Activated CD4-positive, alpha-beta memory T cell treated with anti-CD3 and anti-CD28 coated beads, Interleukin-2, amount 10 ng/mL, durations not matched to agents 7 days and 5 days (primary cell): Measurements from ENCODE around the gene CHRNG. TPM values are rescaled to one million over a fixed set of nuclear protein-coding genes. Genes with fewer than 3 reads are reported as not detected.
"Not testable (repeated sequence)": the region's sequence is repeated elsewhere in the genome, so short reads cannot be mapped to it uniquely, and the experiment has no call there.

Experiments used
- CTCF ChIA-PET: fragments of 350-600 bp; sonication (Branson Sonifier 250); formaldehyde crosslinking; loops from one replicate; lab custom pipeline; 2021; ENCODE audit warnings: antibody characterized with exemption, inconsistent platforms; lab: Charles Lee
- POLR2A ChIA-PET: fragments of 350-600 bp; sonication (Branson Sonifier 250); formaldehyde crosslinking; loops from one replicate; lab custom pipeline; 2021; ENCODE audit warnings: antibody characterized with exemption; lab: Charles Lee
- DNase-seq: peaks from one replicate; pipeline ENCODE4 v3.0.0-alpha.2; 2020
- H3K27ac Mint-ChIP-seq: one replicate; pipeline ENCODE4 v1.8.0; 2021; ENCODE audit warnings: mild to moderate bottlenecking, mixed read lengths
- H3K27me3 Mint-ChIP-seq: one replicate; pipeline ENCODE4 v1.8.0; 2021; ENCODE audit warnings: mixed read lengths
- H3K36me3 Mint-ChIP-seq: one replicate; pipeline ENCODE4 v1.8.0; 2021; ENCODE audit warnings: low read depth, mixed read lengths
- H3K4me1 Mint-ChIP-seq: one replicate; pipeline ENCODE4 v1.8.0; 2021; ENCODE audit warnings: mixed read lengths
- H3K4me3 Mint-ChIP-seq: one replicate; pipeline ENCODE4 v1.8.0; 2021; ENCODE audit warnings: mild to moderate bottlenecking, mixed read lengths
- H3K9me3 Mint-ChIP-seq: one replicate; pipeline ENCODE4 v1.8.0; 2021; ENCODE audit warnings: mixed read lengths
- total RNA-seq, 2 experiments: library from RNA; stranded (reverse); gene quantifications; one replicate each; pipeline ENCODE4 v1.2.3, GENCODE V29; 2021

CHRNG gene
- total RNA-seq, 2 experiments from 2014 or later: not detected

DNA sequence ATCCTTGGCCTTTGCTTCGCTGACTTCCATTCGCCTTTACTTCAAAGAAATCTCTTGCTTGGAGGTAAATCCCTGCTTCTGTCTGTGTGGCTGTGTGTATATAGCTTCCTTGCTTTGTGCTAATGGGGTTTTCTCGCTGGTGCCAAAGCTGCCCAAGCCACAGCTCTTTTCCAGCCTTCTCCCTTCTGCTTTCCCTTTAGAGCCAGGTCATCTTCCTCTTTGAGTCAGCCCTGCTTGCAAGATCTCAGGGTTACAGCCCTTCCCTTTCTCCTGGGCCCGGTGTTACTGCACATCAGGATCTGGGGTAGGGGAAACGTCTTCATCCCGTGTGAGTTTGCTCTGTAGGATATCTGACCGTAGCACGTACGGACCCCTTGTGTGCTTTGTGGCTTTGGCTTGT is 30.0 kb downstream of the CHRNG start:
- POLR2A ChIA-PET: interaction anchor here (0.8 to 1.1 kb wide), 2 partner anchors 16 to 19 kb away, joined by 3 to 4 read pairs; partner anchors contain the start of genes EIF4E2 and TIGD1
- CTCF ChIA-PET: no interaction called here
- Mint-ChIP-seq H3K27ac (no peak overlapping the region), H3K27me3 (no peaks in the 10 kb centered on the region), H3K36me3 (peaks cover 67% of the 10 kb centered on the region), H3K9me3 (no peaks in the 10 kb centered on the region), H3K4me1 (peaks cover 6% of the 10 kb centered on the region), H3K4me3 (no peak overlapping the region)
- DNase-seq: no peak

DNA sequence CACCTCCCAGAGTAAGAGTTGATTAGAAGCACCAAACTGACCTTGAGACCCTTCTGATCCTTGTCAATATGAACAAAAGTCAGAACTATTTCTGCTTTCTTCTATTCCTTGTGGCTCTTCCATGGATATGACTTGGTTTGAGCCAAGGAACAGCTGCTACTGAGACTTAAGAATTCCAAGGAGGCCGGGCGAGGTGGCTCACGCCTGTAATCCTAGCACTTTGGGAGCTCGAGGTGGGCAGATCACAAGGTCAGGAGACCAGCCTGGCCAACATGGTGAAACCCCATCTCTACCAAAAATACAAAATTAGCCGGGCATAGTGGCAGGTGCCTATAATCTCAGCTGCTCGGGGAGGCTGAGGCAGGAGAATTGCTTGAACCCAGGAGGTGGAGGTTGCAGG is 31.0 kb downstream of the CHRNG start:
- peaks cover 61% of the 10 kb centered on the region for H3K36me3 Mint-ChIP-seq
- H3K4me3 Mint-ChIP-seq, POLR2A ChIA-PET, H3K27me3 Mint-ChIP-seq, H3K9me3 Mint-ChIP-seq, H3K27ac Mint-ChIP-seq, H3K4me1 Mint-ChIP-seq, CTCF ChIA-PET, DNase-seq: not testable (repeated sequence)

GRCh38 chr2:232571026-232571474 is 31.6 kb downstream of the CHRNG start:
- Mint-ChIP-seq H3K27me3 (no peaks in the 10 kb centered on the region), H3K36me3 (peaks cover 60% of the 10 kb centered on the region), H3K27ac (no peak overlapping the region), H3K9me3 (no peaks in the 10 kb centered on the region), H3K4me3 (no peak overlapping the region), H3K4me1 (peaks cover 6% of the 10 kb centered on the region)
- POLR2A ChIA-PET: no interaction called here
- no peak for DNase-seq
- CTCF ChIA-PET: interaction anchor here (1.9 kb wide), 1 partner anchor 127 kb away, joined by 4 read pairs; no protein-coding TSS in a partner anchor

DNA sequence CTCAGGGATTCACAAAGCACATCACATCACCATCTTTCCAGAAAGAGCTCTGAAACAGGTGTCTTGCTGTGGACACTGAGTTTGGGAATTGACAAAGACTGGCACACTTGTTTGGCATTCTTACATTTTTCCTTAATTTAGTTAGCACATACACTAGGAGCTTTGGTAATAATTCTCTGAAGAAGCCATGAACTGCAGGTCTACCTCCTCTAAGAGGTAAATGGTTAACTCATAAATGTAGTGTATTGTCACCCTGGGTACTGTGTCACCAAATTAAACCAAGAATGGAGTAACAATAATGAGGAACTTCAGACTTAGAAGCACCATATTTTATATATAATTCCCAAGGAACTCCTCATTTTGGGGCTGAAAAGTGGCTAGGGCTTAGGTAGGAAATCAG is 33.5 kb downstream of the CHRNG start:
- Mint-ChIP-seq H3K27me3 (no peaks in the 10 kb centered on the region), H3K36me3 (peaks cover 45% of the 10 kb centered on the region), H3K4me3 (no peak overlapping the region), H3K27ac (no peak overlapping the region), H3K9me3 (no peaks in the 10 kb centered on the region), H3K4me1 (peaks cover under 1% of the 10 kb centered on the region)
- no peak for DNase-seq
- POLR2A ChIA-PET: no interaction called here
- CTCF ChIA-PET: no interaction called here

DNA sequence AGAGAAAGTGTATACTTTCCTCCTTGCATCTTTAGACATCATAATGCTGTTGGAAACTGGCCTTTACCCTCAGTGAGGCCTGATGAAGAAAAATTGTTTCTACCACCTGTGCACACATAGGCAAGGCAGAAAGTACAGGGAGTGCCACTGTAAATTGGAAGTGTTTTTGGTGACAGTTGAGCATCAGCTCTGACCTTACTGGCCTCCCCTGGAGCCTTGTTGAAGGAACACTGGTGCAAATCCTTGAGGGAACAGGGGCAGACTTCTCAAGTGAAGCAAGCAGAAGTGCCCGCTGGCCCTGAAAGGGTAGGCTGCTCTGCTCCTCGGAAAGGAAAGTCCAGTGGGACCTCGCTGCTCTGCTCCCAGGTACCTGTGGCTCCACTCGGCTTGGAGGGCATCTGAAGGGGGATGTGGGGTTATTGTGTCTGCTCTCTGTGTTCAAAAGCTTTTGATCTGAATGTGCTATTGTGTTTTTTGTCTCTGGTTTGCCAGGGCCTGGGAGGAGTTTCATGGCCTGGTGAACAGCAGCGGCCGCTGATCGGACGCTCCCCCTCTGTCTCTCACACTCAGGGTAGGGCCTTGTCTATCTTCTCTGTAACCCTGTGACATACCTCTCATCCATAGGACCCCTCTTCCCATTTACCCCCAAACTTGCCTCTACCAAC is 34.4 kb downstream of the CHRNG start:
- no peak for DNase-seq
- Mint-ChIP-seq H3K27me3 (no peaks in the 10 kb centered on the region), H3K27ac (no peak overlapping the region), H3K9me3 (no peaks in the 10 kb centered on the region), H3K4me3 (no peak overlapping the region), H3K4me1 (no peaks in the 10 kb centered on the region), H3K36me3 (peaks cover 37% of the 10 kb centered on the region)
- POLR2A ChIA-PET: no interaction called here
- CTCF ChIA-PET: no interaction called here

- peaks cover 28% of the 10 kb centered on the region for H3K36me3 Mint-ChIP-seq
- H3K27ac Mint-ChIP-seq: no peak overlapping the region
- POLR2A ChIA-PET: no interaction called here
- no peaks in the 10 kb centered on the region for H3K9me3 Mint-ChIP-seq
- no peak for DNase-seq
- CTCF ChIA-PET: no interaction called here
- H3K4me3 Mint-ChIP-seq: no peak overlapping the region
- peaks cover 2% of the 10 kb centered on the region for H3K4me1 Mint-ChIP-seq
- no peaks in the 10 kb centered on the region for H3K27me3 Mint-ChIP-seq
These were observed 35.3 kb downstream of the CHRNG start for GRCh38 chr2:232574674-232575403.

DNA sequence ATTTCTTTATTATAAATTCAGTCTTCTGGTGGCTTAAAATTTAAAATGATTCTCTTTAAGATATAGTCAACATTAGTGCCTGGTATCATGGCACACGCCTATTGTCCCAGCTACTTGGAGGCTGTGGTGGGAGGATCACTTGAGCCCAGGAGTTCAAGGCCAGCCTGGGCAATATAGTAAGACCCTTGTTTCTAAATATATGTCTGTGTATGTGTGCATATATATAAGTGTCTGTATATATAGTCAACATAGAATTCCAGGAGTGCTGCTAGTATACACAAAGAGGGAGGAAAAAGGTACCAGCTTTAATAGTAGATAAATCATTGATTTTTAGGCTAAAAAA is 35.9 kb downstream of the CHRNG start:
- CTCF ChIA-PET: interaction anchor here (0.6 kb wide), 1 partner anchor 104 kb away, joined by 3 read pairs; no protein-coding TSS in a partner anchor
- H3K4me3 Mint-ChIP-seq: no peak overlapping the region
- H3K9me3 Mint-ChIP-seq: no peaks in the 10 kb centered on the region
- H3K4me1 Mint-ChIP-seq: peaks cover 7% of the 10 kb centered on the region
- peaks cover 23% of the 10 kb centered on the region for H3K36me3 Mint-ChIP-seq
- H3K27ac Mint-ChIP-seq: no peak overlapping the region
- H3K27me3 Mint-ChIP-seq: no peaks in the 10 kb centered on the region
- POLR2A ChIA-PET: no interaction called here
- no peak for DNase-seq

DNA sequence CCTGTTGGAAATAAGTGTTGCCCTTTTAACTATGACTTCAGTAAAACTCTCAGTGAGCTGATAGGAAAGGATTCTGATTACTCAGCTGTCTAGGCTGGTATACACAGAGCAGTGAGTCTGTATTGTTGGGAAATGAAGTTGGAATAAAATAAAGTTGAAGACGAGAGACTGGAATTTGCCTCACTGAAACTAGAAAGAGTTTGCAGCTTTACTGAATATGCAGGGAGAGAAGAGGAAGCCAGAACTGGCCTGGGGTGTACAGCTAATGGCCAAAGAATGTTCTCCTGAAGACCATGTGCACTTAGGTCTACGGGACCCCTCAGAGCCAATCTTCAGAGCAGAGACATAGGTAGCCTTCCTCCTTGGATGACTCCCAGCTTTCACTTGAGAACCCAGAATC is 37.5 kb downstream of the CHRNG start:
- Mint-ChIP-seq H3K4me1 (peaks cover 18% of the 10 kb centered on the region), H3K27me3 (no peaks in the 10 kb centered on the region), H3K4me3 (no peak overlapping the region), H3K9me3 (no peaks in the 10 kb centered on the region), H3K36me3 (peaks cover 22% of the 10 kb centered on the region), H3K27ac (no peak overlapping the region)
- DNase-seq: no peak
- ChIA-PET CTCF (no interaction called here), POLR2A (no interaction called here)

DNA sequence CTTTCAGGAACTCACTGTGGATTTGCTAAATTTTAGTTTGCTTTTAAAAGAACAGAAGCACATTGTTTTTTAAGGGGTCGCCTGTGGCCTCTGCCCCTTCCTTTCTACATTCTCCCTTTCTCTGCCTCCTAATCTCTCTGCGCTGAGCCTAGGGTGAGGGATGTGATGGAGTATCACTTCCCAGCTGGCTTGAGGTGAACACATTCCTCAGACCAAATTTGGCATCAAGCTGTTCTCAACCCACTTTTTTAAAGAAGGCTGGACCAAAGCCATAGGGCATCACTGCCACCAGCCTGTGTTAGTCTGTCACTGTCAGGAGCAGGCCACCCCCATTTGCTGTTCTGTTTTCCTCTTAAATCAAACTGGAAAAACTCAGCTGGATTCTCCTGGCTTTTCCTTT is 38.3 kb downstream of the CHRNG start:
- no peaks in the 10 kb centered on the region for H3K9me3 Mint-ChIP-seq
- DNase-seq: no peak
- H3K4me1 Mint-ChIP-seq: peaks cover 18% of the 10 kb centered on the region
- ChIA-PET POLR2A (interaction anchor here (2.2 kb wide), 1 partner anchor 27 kb away, joined by 6 read pairs; the partner anchor contains the start of genes EIF4E2 and TIGD1), CTCF (no interaction called here)
- peaks cover 27% of the 10 kb centered on the region for H3K36me3 Mint-ChIP-seq
- H3K27ac Mint-ChIP-seq: no peak overlapping the region
- no peak overlapping the region for H3K4me3 Mint-ChIP-seq
- no peaks in the 10 kb centered on the region for H3K27me3 Mint-ChIP-seq

DNA sequence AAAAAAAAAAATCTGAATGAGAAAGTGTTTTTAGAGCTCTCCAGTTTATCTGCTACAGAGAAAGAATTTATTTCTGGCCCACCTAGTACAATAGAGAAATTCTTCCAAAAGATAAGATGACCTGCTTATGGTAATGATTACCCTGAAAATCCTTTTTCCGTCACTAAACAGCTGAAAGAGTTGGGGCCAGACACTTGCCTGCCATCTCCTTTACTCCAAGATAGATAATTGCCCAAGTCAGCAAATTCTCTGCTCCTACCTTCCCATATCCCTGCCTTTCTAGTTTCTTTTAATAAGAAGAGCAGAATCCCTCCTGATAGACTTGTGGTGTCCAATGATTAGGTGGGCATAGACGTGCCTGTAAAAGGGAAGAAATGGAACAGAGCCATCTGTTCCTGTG is 39.1 kb downstream of the CHRNG start:
- ChIA-PET CTCF (no interaction called here), POLR2A (interaction anchor here (1.3 to 2.2 kb wide), 2 partner anchors 25 to 28 kb away, joined by 3 to 6 read pairs; partner anchors contain the start of genes EIF4E2 and TIGD1)
- no peak overlapping the region for H3K4me3 Mint-ChIP-seq
- peaks cover 27% of the 10 kb centered on the region for H3K36me3 Mint-ChIP-seq
- H3K9me3 Mint-ChIP-seq: no peaks in the 10 kb centered on the region
- no peak overlapping the region for H3K27ac Mint-ChIP-seq
- DNase-seq: no peak
- H3K4me1 Mint-ChIP-seq: peaks cover 18% of the 10 kb centered on the region
- no peaks in the 10 kb centered on the region for H3K27me3 Mint-ChIP-seq

DNA sequence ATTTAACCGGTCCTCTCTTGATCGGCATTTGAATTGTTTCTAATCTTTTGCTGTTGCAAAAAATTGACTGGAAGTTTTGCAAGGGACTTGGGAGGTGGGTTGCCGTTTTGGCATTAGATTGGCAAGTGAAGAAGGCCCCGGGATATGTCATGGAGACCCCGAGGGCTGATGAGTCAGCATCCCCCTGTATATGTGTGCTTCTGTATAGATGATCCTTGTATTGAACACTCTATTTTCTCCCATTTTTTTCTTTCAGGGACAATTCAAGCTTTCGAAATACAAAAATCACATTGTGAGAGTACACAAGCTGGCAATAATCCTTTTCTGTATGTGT is 41.1 kb downstream of the CHRNG start:
- Mint-ChIP-seq H3K4me3 (no peak overlapping the region), H3K36me3 (peaks cover 17% of the 10 kb centered on the region), H3K27ac (no peak overlapping the region), H3K4me1 (peaks cover 18% of the 10 kb centered on the region), H3K27me3 (no peaks in the 10 kb centered on the region), H3K9me3 (no peaks in the 10 kb centered on the region)
- CTCF ChIA-PET: interaction anchor here (0.6 kb wide), 1 partner anchor 529 kb away, joined by 3 read pairs; no protein-coding TSS in a partner anchor
- POLR2A ChIA-PET: interaction anchor here (0.6 kb wide), 1 partner anchor 30 kb away, joined by 4 read pairs; the partner anchor contains the start of genes EIF4E2 and TIGD1
- DNase-seq: no peak

- DNase-seq: no peak
- CTCF ChIA-PET: no interaction called here
- Mint-ChIP-seq H3K27ac (no peak overlapping the region), H3K27me3 (no peaks in the 10 kb centered on the region), H3K9me3 (no peaks in the 10 kb centered on the region), H3K4me1 (peaks cover 18% of the 10 kb centered on the region), H3K36me3 (peaks cover 13% of the 10 kb centered on the region), H3K4me3 (no peak overlapping the region)
- POLR2A ChIA-PET: no interaction called here
These were observed 42.2 kb downstream of the CHRNG start for GRCh38 chr2:232581725-232582124.

DNA sequence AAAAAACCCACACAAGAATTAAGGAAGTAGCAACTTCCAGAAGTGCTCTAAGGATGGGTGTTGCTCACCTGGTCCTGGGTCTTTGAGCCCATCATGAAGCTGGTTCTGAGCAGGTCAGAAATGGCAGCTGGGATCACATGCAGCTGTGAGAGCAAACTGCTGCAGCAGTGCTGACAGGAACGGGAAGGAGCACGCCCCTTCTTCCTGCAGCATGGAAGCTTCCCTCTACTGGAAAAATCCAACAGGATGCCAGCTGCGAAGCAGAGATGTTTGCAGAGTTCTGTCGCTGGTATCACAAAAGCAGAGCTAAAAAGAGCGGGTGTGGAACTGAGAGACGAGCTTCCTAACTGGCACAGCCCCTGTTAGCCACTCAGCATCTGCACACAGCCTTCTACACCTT is 44.7 kb downstream of the CHRNG start:
- ChIA-PET CTCF (no interaction called here), POLR2A (no interaction called here)
- Mint-ChIP-seq H3K4me3 (no peak overlapping the region), H3K27ac (no peak overlapping the region), H3K9me3 (no peaks in the 10 kb centered on the region), H3K27me3 (no peaks in the 10 kb centered on the region), H3K4me1 (peaks cover 18% of the 10 kb centered on the region), H3K36me3 (peaks cover 13% of the 10 kb centered on the region)
- no peak for DNase-seq
